Kidney (tissue), 14 donors: ENCODE results near the gene GPR78. TPM values are rescaled to one million over a fixed set of nuclear protein-coding genes. Genes with fewer than 3 reads are reported as not detected.

Source experiments
- DNase-seq, 5 donors: peaks; one replicate each; pipeline ENCODE4 v3.0.0-alpha.2; 2013 to 2020
- FAIRE-seq: peaks from 2 replicates; lab custom pipeline; 2012; peaks lifted over from hg19 to GRCh38; lab: Jason Lieb, UNC
- H3K27ac ChIP-seq, 2 donors: one replicate each; pipeline ENCODE4 v1.7.0; 2013; ENCODE audit warnings: low read depth in 2 of 2, low read length in 2 of 2, inconsistent platforms in 1 of 2
- H3K27me3 ChIP-seq: one replicate; pipeline ENCODE4 v1.7.1; 2013; ENCODE audit warnings: low read length, inconsistent platforms; ENCODE audit not compliant: control insufficient read depth, insufficient read depth
- H3K36me3 ChIP-seq, 3 donors: one replicate each; pipeline versions ENCODE4 v1.7.0 to v1.7.1; 2013; ENCODE audit warnings: low read length in 3 of 3, control low read depth in 1 of 3, inconsistent platforms in 1 of 3; ENCODE audit not compliant: insufficient read depth in 3 of 3, control insufficient read depth in 2 of 3
- H3K4me1 ChIP-seq, 3 donors: one replicate each; pipeline versions ENCODE4 v1.7.0 to v1.7.1; 2013; ENCODE audit warnings: low read length in 3 of 3, inconsistent platforms in 1 of 3, low read depth in 1 of 3; ENCODE audit not compliant: control insufficient read depth in 2 of 3, insufficient read depth in 2 of 3
- H3K4me3 ChIP-seq, 3 donors: one replicate each; pipeline versions ENCODE4 v1.7.0 to v1.8.1; 2013; ENCODE audit warnings: low read length in 3 of 3, control low read depth in 1 of 3, inconsistent platforms in 1 of 3
- H3K9ac ChIP-seq, 3 donors: one replicate each; pipeline versions ENCODE4 v1.7.0 to v1.7.1; 2013; ENCODE audit warnings: low read length in 3 of 3, control low read depth in 1 of 3, inconsistent platforms in 1 of 3
- H3K9me3 ChIP-seq, 3 donors: one replicate each; pipeline versions ENCODE4 v1.7.0 to v1.7.1; 2013; ENCODE audit warnings: low read length in 3 of 3, control low read depth in 1 of 3, inconsistent platforms in 1 of 3; ENCODE audit not compliant: control insufficient read depth in 2 of 3, insufficient read depth in 1 of 3
- intact Hi-C: fragments of 100-400 bp; cut with DNase I; formaldehyde crosslinking; loops from one replicate; pipeline ENCODE4 v1.11.1; 2022
- polyA plus RNA-seq: library from polyadenylated mRNA; stranded (reverse); fragments of 350-450 nt; fragmentation: Illumina TruSeq; extraction: RNeasy Lipid Tissue Mini Kit (QIAGEN cat#74804); gene quantifications from one replicate; pipeline ENCODE4 v1.2.3, GENCODE V29; 2014; ENCODE audit warnings: low read depth, low replicate concordance; ENCODE audit not compliant: insufficient read depth
- total RNA-seq: library from RNA; stranded (reverse); fragmentation: NEBNext Ultra II Directional; extraction: Animal tissue kit (Norgen Biotek cat#: 25700); gene quantifications from one replicate; pipeline ENCODE4 v1.2.1, GENCODE V29; 2021
- TF ChIP-seq, protein P1 (sequence below): IDR thresholded peaks from 3 replicates; pipeline ENCODE4 v1.5.1; 2012; ENCODE audit warnings: mild to moderate bottlenecking, moderate library complexity, borderline replicate concordance; ENCODE audit not compliant: insufficient read depth; ENCODE audit errors: extremely low read depth
- donor health status: control.
- donor health status: control.
- donor health status: control.
- donor health status: control.
- donor health status: control.
- donor health status: DM: yes; HTN: yes; CAD: no.
- donor health status: Normal renal cell carcinoma (clear cell type).

GPR78 gene
- total and polyA plus RNA-seq, 2 donors from 2014 or later = not detected

DNA sequence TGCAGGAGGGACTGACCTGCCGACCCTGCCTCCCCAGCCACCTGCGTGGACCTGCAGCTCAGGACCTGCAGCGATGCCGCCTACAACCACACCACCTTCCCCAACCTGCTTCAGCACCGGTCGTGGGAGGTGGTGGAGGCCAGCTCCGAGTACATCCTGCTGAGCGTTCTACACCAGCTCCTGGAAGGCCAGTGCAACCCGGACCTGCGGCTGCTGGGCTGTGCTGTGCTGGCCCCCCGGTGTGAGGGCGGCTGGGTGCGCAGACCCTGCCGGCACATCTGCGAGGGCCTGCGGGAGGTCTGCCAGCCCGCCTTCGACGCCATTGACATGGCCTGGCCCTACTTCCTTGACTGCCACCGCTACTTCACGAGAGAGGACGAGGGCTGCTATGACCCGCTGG, 20.9 kb downstream of the GPR78 start:
- Histone ChIP-seq H3K4me1 (no peaks in the 10 kb centered on the region), H3K36me3 (no peaks in the 10 kb centered on the region), H3K27ac (no peak overlapping the region), H3K9ac (no peak overlapping the region), H3K27me3 (no peaks in the 10 kb centered on the region), H3K9me3 (no peaks in the 10 kb centered on the region), H3K4me3 (no peak overlapping the region)
- TF ChIP-seq, protein P1, sequence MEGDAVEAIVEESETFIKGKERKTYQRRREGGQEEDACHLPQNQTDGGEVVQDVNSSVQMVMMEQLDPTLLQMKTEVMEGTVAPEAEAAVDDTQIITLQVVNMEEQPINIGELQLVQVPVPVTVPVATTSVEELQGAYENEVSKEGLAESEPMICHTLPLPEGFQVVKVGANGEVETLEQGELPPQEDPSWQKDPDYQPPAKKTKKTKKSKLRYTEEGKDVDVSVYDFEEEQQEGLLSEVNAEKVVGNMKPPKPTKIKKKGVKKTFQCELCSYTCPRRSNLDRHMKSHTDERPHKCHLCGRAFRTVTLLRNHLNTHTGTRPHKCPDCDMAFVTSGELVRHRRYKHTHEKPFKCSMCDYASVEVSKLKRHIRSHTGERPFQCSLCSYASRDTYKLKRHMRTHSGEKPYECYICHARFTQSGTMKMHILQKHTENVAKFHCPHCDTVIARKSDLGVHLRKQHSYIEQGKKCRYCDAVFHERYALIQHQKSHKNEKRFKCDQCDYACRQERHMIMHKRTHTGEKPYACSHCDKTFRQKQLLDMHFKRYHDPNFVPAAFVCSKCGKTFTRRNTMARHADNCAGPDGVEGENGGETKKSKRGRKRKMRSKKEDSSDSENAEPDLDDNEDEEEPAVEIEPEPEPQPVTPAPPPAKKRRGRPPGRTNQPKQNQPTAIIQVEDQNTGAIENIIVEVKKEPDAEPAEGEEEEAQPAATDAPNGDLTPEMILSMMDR = no peak
- intact Hi-C loops = no loop called here
- no peak for DNase-seq
- no peak for FAIRE-seq

- Histone ChIP-seq H3K4me1 (no peaks in the 10 kb centered on the region), H3K27me3 (no peaks in the 10 kb centered on the region), H3K4me3 (no peak overlapping the region), H3K9me3 (no peaks in the 10 kb centered on the region), H3K9ac (no peak overlapping the region), H3K27ac (no peak overlapping the region), H3K36me3 (no peaks in the 10 kb centered on the region)
- intact Hi-C loops = no loop called here
- TF ChIP-seq, protein P1 = no peak
- DNase-seq (no peak), FAIRE-seq (no peak)
Observed at GRCh38 chr4:8601556-8601955, 21.4 kb downstream of the GPR78 start.

GRCh38 chr4:8602686-8603430, 22.7 kb downstream of the GPR78 start:
- no peaks in the 10 kb centered on the region for H3K9me3 ChIP-seq
- DNase-seq (no peak), FAIRE-seq (no peak)
- no peak overlapping the region for H3K9ac ChIP-seq
- H3K4me1 ChIP-seq = no peaks in the 10 kb centered on the region
- H3K27ac ChIP-seq = no peak overlapping the region
- no peaks in the 10 kb centered on the region for H3K27me3 ChIP-seq
- no peak overlapping the region for H3K4me3 ChIP-seq
- TF ChIP-seq, protein P1 = no peak
- intact Hi-C loops = no loop called here
- H3K36me3 ChIP-seq = no peaks in the 10 kb centered on the region
